ENCODE measurements around the gene DDO. TPM values are rescaled to one million over a fixed set of nuclear protein-coding genes. Genes with fewer than 3 reads are reported as not detected.

DDO gene
- total and polyA plus RNA-seq, 2 of the 8 experiments (the other 6 are each of a cell fraction or from before 2014, with no cell fraction given) = not detected

- ChIA-PET CTCF (ENCODE audit: partially characterized antibody) (interaction anchor here (0.6 to 1.9 kb wide), 4 partner anchors 9 to 345 kb away, joined by 3 to 5 read pairs (median 4); no protein-coding TSS in a partner anchor), POLR2A (ENCODE audit: partially characterized antibody) (interaction anchor here (1.5 kb wide), 1 partner anchor 205 kb away, joined by 3 read pairs; the partner anchor contains the start of gene CDC40)
- Histone ChIP-seq H3K4me2 (ENCODE audit: insufficient read depth in 1 of 2, low read depth in 2 of 2, low read length in 2 of 2) (no peak overlapping the region), H2AFZ (ENCODE audit: low read length) (no peak overlapping the region), H3K9ac (replicated peaks in 1 of 4; ENCODE audit: extremely low read depth in 1 of 4, low read depth in 3 of 4, low read length in 3 of 4) (no peak overlapping the region), H2BK12ac (ENCODE audit: low read depth, low read length) (no peak overlapping the region), H3K79me1 (ENCODE audit: low read depth, low read length) (no peaks in the 10 kb centered on the region), H3K4me3 (ENCODE audit: extremely low read depth in 1 of 4, insufficient read depth in 2 of 4, low read depth in 3 of 4, low read length in 4 of 4) (no peak overlapping the region), H3K56ac (replicated peaks; ENCODE audit: insufficient read length, low read depth, low read length) (no peak overlapping the region), H4K8ac (ENCODE audit: extremely low read depth, insufficient read depth, low read length) (no peak overlapping the region), H3K4me1 (replicated peaks in 1 of 4; ENCODE audit: control insufficient read depth in 3 of 4, insufficient read depth in 4 of 4, low read length in 3 of 4) (peaks cover 0 to 2% (median 0%) of the 10 kb centered on the region in 4 experiments; a peak in 1 of 7 replicates), H4K20me1 (replicated peaks in 1 of 2; ENCODE audit: control insufficient read depth in 1 of 2, insufficient read depth in 2 of 2, low read length in 2 of 2) (no peaks in the 10 kb centered on the region), H3K79me2 (ENCODE audit: control insufficient read depth in 1 of 2, insufficient read depth in 2 of 2, low read length in 2 of 2) (no peaks in the 10 kb centered on the region), H3K27me3 (replicated peaks in 1 of 4; ENCODE audit: control insufficient read depth in 3 of 4, extremely low read depth in 1 of 4, insufficient read depth in 3 of 4, low read length in 3 of 4) (no peaks in the 10 kb centered on the region), H2BK120ac (replicated peaks; ENCODE audit: low read depth, low read length) (no peak overlapping the region), H3K14ac (ENCODE audit: insufficient read length) (no peak overlapping the region), H3K23me2 (ENCODE audit: low read depth, low read length) (no peaks in the 10 kb centered on the region), H3K23ac (ENCODE audit: insufficient read length) (no peak overlapping the region), H3K18ac (ENCODE audit: extremely low read depth, low read length) (no peak overlapping the region), H4K91ac (replicated peaks; ENCODE audit: insufficient read length, low read length) (no peak overlapping the region), H3K36me3 (ENCODE audit: control insufficient read depth in 2 of 4, insufficient read depth in 4 of 4, low read length in 3 of 4) (no peaks in the 10 kb centered on the region), H3K4ac (replicated peaks; ENCODE audit: insufficient read length, low read depth, low read length) (no peak overlapping the region), H2BK5ac (ENCODE audit: low read depth, low read length) (no peak overlapping the region), H3K9me3 (ENCODE audit: insufficient read depth in 2 of 2, low read depth in 1 of 2, low read length in 1 of 2) (no peaks in the 10 kb centered on the region), H3K27ac (ENCODE audit: low read depth, low read length) (no peak overlapping the region), H2BK15ac (ENCODE audit: low read length) (no peak overlapping the region), H4K5ac (ENCODE audit: insufficient read length, low read depth, low read length) (no peak overlapping the region), H2BK20ac (ENCODE audit: low read length) (no peak overlapping the region), H2AK5ac (ENCODE audit: low read depth, low read length) (no peak overlapping the region)
- FAIRE-seq = no peak
- no peak for DNase-seq (ENCODE audit: low read depth in 1 of 2, low spot score in 2 of 2)
- no peak for TF ChIP-seq TBP (IDR thresholded peaks at IDR 0.05; ENCODE audit: low read depth, low read length)
- no peak for TF ChIP-seq EGR1 (IDR thresholded peaks at IDR 0.05; ENCODE audit: borderline replicate concordance, low read depth, low read length)
- 96% methylated on average over 1 of the region's 1 CpG; no CpG with 5 or more reads in 1 of the 2 experiments for WGBS, 2 experiments (ENCODE audit: extremely low coverage in 1 of 2, insufficient coverage in 1 of 2, insufficient read length in 1 of 2, insufficient replicate concordance in 2 of 2, low coverage in 1 of 2, low lambda C conversion rate in 2 of 2, missing lambda C conversion rate in 1 of 2)
Observed at GRCh38 chr6:110385458-110385863, 29.9 kb downstream of the DDO start.
